ENCODE results near the gene ZNF358.

GRCh38 chr19:7550987-7551761 is 35.3 kb downstream of the ZNF358 start:
- TF ChIP-seq CTCF (conservative IDR thresholded peaks at IDR 0.05 in 1 of 2, IDR thresholded peaks at IDR 0.05 in 1 of 2; ENCODE audit: low read depth in 1 of 2, low read length in 2 of 2) (no peak), EZH2 (IDR thresholded peaks at IDR 0.05; ENCODE audit: low read length, missing control alignments) (no peak)

All from fibroblast of lung (primary cell).